ENCODE measurements around the gene ANKRD13B. TPM values are rescaled to one million over a fixed set of nuclear protein-coding genes. Genes with fewer than 3 reads are reported as not detected.
A peak's percentile ranks its signal among the peaks of the same experiment; 100 is the strongest.

ANKRD13B gene
- total RNA-seq, 2 donors from 2014 or later: 5.9 to 7.9 TPM

GRCh38 chr17:29616300-29617048 lies 23.5 kb downstream of the ANKRD13B start:
- no peaks in the 10 kb centered on the region for H3K27me3 Mint-ChIP-seq
- peaks cover 26% of the 10 kb centered on the region for H3K4me1 Mint-ChIP-seq
- H3K4me3 Mint-ChIP-seq: peak overlapping the region; percentile 94
- no peaks in the 10 kb centered on the region for H3K36me3 Mint-ChIP-seq (ENCODE audit: low read depth)
- ATAC-seq: no peak
- no peak overlapping the region for H3K27ac Mint-ChIP-seq
- DNase-seq: no peak
- H3K9me3 ChIP-seq (ENCODE audit: control insufficient read depth, low read length, poor library complexity, severe bottlenecking): no peaks in the 10 kb centered on the region

- Mint-ChIP-seq H3K4me3 (peak overlapping the region; percentile 94), H3K36me3 (ENCODE audit: low read depth) (no peaks in the 10 kb centered on the region), H3K4me1 (peaks cover 29% of the 10 kb centered on the region), H3K27me3 (no peaks in the 10 kb centered on the region), H3K27ac (no peak overlapping the region)
- no peaks in the 10 kb centered on the region for H3K9me3 ChIP-seq (ENCODE audit: control insufficient read depth, low read length, poor library complexity, severe bottlenecking)
- DNase-seq: peak; percentile 86 to 92 (median 87)
- ATAC-seq: peak; percentile 75
Observed at GRCh38 chr17:29617125-29617480, 24.2 kb downstream of the ANKRD13B start.

- Mint-ChIP-seq H3K27ac (no peak overlapping the region), H3K27me3 (no peaks in the 10 kb centered on the region), H3K4me3 (peak overlapping the region; percentile 94), H3K36me3 (ENCODE audit: low read depth) (no peaks in the 10 kb centered on the region), H3K4me1 (peaks cover 31% of the 10 kb centered on the region)
- H3K9me3 ChIP-seq (ENCODE audit: control insufficient read depth, low read length, poor library complexity, severe bottlenecking): no peaks in the 10 kb centered on the region
- peak; percentile 82 to 86 (median 82) for DNase-seq
- ATAC-seq: peak; percentile 57
Observed at GRCh38 chr17:29617481-29618271, 24.7 kb downstream of the ANKRD13B start.

DNA sequence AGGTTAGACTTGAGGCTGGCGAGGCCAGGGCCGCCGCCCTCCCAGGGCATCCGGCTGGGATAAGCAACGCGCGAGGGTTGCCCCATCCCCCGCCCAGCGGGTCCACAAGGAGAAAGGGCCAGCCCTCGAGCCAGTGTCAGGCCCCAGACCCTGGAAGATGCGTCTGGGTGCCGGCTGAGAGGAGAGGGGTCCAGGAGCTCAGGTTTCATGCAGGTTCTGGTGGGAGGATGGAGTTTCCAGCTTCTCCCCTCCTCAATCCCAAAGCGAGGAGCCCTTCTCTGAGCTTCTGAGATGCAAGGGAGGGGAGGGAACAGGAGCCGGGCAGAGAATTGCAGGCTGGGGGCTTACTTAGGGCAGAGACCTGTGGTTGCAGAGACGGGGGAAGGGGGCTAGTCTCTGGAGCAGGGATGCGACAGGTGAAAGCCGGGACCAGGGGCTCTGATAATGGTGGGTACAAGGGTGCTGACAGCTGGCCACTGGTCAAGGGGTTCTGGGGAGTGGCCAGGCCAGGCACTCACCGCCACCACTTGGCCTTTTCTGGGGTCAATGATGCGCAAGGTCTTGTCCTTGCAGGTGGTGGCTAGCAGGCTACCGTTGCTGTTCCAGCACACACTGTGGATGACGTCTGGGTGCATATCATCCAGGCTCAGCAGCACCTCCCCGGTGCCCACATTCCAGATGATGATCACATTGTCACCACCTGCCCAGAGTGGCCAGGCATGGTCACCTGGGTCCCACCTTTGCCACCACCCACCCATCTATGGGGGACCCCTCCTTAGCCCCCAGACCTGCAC lies 25.5 kb downstream of the ANKRD13B start:
- Mint-ChIP-seq H3K27ac (no peak overlapping the region), H3K4me1 (peaks cover 37% of the 10 kb centered on the region), H3K4me3 (no peak overlapping the region), H3K27me3 (no peaks in the 10 kb centered on the region), H3K36me3 (ENCODE audit: low read depth) (no peaks in the 10 kb centered on the region)
- H3K9me3 ChIP-seq (ENCODE audit: control insufficient read depth, low read length, poor library complexity, severe bottlenecking): no peaks in the 10 kb centered on the region
- no peak for DNase-seq
- ATAC-seq: no peak

DNA sequence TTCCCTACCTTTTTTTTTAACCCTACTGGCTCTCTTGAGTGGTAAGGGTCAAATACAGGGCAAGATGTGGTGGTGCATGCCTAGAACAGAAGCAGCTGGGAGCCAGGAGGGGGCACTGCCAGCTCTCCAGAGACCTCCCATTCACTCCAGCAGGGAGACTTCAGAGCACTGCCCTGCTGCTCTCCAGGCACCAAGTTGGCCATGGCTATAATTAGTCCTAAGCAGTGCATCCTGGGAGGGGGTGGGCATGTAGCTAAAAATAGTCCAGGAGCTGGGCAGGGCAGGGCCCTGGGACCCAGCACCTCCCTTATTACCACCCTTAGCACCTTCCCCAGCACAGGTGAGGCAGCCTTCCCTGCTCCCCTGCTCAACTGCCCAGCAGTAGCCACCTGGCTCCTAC lies 26.3 kb downstream of the ANKRD13B start:
- Mint-ChIP-seq H3K36me3 (ENCODE audit: low read depth) (no peaks in the 10 kb centered on the region), H3K4me3 (no peak overlapping the region), H3K27ac (no peak overlapping the region), H3K27me3 (no peaks in the 10 kb centered on the region), H3K4me1 (peaks cover 36% of the 10 kb centered on the region)
- DNase-seq (no peak), ATAC-seq (no peak)
- no peaks in the 10 kb centered on the region for H3K9me3 ChIP-seq (ENCODE audit: control insufficient read depth, low read length, poor library complexity, severe bottlenecking)

- Mint-ChIP-seq H3K27me3 (no peaks in the 10 kb centered on the region), H3K36me3 (ENCODE audit: low read depth) (no peaks in the 10 kb centered on the region), H3K4me3 (no peak overlapping the region), H3K4me1 (peaks cover 36% of the 10 kb centered on the region), H3K27ac (no peak overlapping the region)
- no peaks in the 10 kb centered on the region for H3K9me3 ChIP-seq (ENCODE audit: control insufficient read depth, low read length, poor library complexity, severe bottlenecking)
- ATAC-seq: no peak
- DNase-seq: no peak
Observed at GRCh38 chr17:29620271-29620670, 27.3 kb downstream of the ANKRD13B start.

DNA sequence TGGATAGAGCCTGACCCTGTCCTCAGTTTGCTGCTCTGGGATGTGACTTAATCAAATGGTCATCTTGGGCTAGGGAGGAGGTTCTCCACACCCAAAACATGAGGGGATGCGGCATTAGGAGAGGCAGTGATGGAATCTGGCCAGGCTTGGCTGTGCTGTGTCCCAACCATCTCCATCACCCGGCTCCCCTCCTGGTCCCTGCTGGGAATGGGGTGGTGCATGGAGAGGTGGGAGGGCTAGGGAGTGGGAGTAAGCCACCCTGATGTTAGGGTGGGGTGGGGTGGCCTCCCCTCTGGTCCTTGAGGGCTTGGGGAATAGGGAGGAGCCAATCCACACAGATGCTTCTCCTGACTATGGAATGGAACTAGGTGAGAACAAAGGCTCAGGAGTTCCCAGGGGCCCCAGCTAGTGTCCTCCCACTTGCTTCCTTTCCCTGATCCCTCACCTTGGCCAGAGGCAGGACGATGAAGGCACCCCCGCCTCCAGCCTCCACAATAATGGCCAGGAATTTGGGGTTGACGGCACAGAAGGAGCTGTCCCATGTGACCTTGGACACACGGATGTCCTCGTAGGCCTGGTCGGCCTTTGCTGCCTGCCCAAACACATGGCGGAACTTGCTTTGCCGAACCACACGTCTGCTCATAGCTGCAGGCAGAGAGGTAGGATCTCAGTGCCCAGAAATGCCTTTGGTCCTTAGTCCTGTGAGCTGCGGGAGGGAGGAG lies 28.0 kb downstream of the ANKRD13B start:
- Mint-ChIP-seq H3K4me3 (no peak overlapping the region), H3K4me1 (peaks cover 36% of the 10 kb centered on the region), H3K36me3 (ENCODE audit: low read depth) (no peaks in the 10 kb centered on the region), H3K27me3 (no peaks in the 10 kb centered on the region), H3K27ac (no peak overlapping the region)
- H3K9me3 ChIP-seq (ENCODE audit: control insufficient read depth, low read length, poor library complexity, severe bottlenecking): no peaks in the 10 kb centered on the region
- ATAC-seq (no peak), DNase-seq (no peak)

DNA sequence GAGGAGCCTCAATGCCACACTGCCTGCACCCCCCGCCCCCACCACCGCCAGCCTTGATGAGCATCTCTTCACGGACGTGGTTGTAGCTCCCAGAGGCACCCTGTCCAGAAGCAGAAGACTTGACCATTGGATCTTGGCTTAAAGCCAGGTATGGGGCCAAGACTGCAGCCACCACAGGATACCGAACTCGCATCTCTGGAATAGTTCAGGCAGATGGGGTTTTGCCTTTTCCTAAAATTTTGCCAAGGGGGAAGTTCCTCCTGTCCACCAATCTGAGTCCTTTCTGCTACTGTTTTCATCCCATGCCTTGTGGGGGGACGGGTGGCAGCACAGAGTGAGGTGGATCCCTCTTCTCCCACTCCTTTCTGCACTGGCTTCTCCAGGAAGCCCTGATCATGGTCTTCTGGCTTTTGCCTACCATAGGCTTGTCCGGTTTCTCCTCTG lies 28.8 kb downstream of the ANKRD13B start:
- H3K4me3 Mint-ChIP-seq: peak overlapping the region; percentile 86
- no peak for ATAC-seq
- peaks cover 36% of the 10 kb centered on the region for H3K4me1 Mint-ChIP-seq
- H3K36me3 Mint-ChIP-seq (ENCODE audit: low read depth): no peaks in the 10 kb centered on the region
- no peaks in the 10 kb centered on the region for H3K9me3 ChIP-seq (ENCODE audit: control insufficient read depth, low read length, poor library complexity, severe bottlenecking)
- no peaks in the 10 kb centered on the region for H3K27me3 Mint-ChIP-seq
- no peak overlapping the region for H3K27ac Mint-ChIP-seq
- no peak for DNase-seq

GRCh38 chr17:29622337-29623282 lies 29.7 kb downstream of the ANKRD13B start, which contains the start of gene CORO6:
Gene CORO6 (minus strand): TSS chr17:29622912. CDS start chr17:29621421, 1,491 bp downstream.
- H3K9me3 ChIP-seq (ENCODE audit: control insufficient read depth, low read length, poor library complexity, severe bottlenecking): no peaks in the 10 kb centered on the region
- Mint-ChIP-seq H3K36me3 (ENCODE audit: low read depth) (no peaks in the 10 kb centered on the region), H3K4me1 (peaks cover 29% of the 10 kb centered on the region), H3K27me3 (no peaks in the 10 kb centered on the region), H3K4me3 (peak within 1 kb of the TSS; percentile 86), H3K27ac (peak within 1 kb of the TSS; percentile 62)
- ATAC-seq (peak; percentile 66), DNase-seq (peak; percentile 52 to 68 (median 66))

- no peaks in the 10 kb centered on the region for H3K9me3 ChIP-seq (ENCODE audit: control insufficient read depth, low read length, poor library complexity, severe bottlenecking)
- DNase-seq (no peak), ATAC-seq (peak; percentile 6)
- Mint-ChIP-seq H3K27ac (peak overlapping the region; percentile 62), H3K27me3 (no peaks in the 10 kb centered on the region), H3K4me1 (peaks cover 30% of the 10 kb centered on the region), H3K4me3 (no peak overlapping the region), H3K36me3 (ENCODE audit: low read depth) (no peaks in the 10 kb centered on the region)
Observed at GRCh38 chr17:29623283-29623647, 30.3 kb downstream of the ANKRD13B start.

DNA sequence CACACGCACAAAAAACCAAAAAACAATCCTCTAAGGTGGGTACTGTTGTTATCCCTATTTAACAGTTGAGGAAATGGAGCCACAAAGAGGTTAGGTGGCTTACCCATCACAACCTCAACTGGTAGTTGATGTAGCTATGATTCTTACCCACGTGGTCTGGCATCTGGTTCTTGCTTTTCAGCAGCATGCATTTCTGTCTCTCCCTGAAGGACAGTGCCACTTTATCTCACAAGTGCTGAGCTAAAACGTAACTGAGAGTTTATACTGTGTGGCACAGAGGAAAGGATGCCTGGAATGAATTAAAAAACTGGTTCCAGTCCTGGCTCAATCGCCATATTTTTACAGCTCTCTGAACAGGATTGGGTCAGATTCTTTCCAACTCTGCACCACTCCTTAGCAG lies 31.7 kb downstream of the ANKRD13B start:
- H3K9me3 ChIP-seq (ENCODE audit: control insufficient read depth, low read length, poor library complexity, severe bottlenecking): no peaks in the 10 kb centered on the region
- DNase-seq: no peak
- Mint-ChIP-seq H3K36me3 (ENCODE audit: low read depth) (no peaks in the 10 kb centered on the region), H3K27ac (no peak overlapping the region), H3K4me3 (no peak overlapping the region), H3K27me3 (no peaks in the 10 kb centered on the region), H3K4me1 (peaks cover 36% of the 10 kb centered on the region)
- ATAC-seq: no peak
